ENCODE measurements around the gene RAMAC. TPM values are rescaled to one million over a fixed set of nuclear protein-coding genes. Genes with fewer than 3 reads are reported as not detected.
A peak's percentile ranks its signal among the peaks of the same experiment; 100 is the strongest.
"Not testable (repeated sequence)": the region's sequence is repeated elsewhere in the genome, so short reads cannot be mapped to it uniquely, and the experiment has no call there.

RAMAC gene
- total and polyA plus RNA-seq, 7 experiments from 2014 or later = 14.2 to 33.4 (median 23.7) TPM

- H3K4me3 Mint-ChIP-seq; H3K27me3 ChIP-seq (ENCODE audit: control insufficient read depth in 2 of 2, insufficient read depth in 2 of 2, low read length in 2 of 2); H3K27me3 Mint-ChIP-seq; H3K4me3 ChIP-seq (ENCODE audit: low read length); H3K27ac Mint-ChIP-seq; CTCF ChIA-PET; ATAC-seq; H3K4me1 ChIP-seq (ENCODE audit: control insufficient read depth in 2 of 2, insufficient read depth in 2 of 2, low read length in 2 of 2); H3K9me3 ChIP-seq (ENCODE audit: control insufficient read depth in 2 of 3, low read length in 3 of 3); POLR2A ChIA-PET; H3K27ac ChIP-seq (ENCODE audit: low read depth, low read length); intact Hi-C loops (cut with micrococcal nuclease); DNase-seq: not testable (repeated sequence)
- Mint-ChIP-seq H3K9me3 (peaks cover 0 to 10% (median 0%) of the 10 kb centered on the region in 11 donors), H3K36me3 (peaks cover 0 to 45% (median 34%) of the 10 kb centered on the region in 5 donors), H3K4me1 (peaks cover 6 to 22% (median 14%) of the 10 kb centered on the region in 7 donors)
- peaks cover 4 to 21% (median 11%) of the 10 kb centered on the region in 3 experiments for H3K36me3 ChIP-seq (ENCODE audit: control insufficient read depth in 2 of 3, insufficient read depth in 3 of 3, low read length in 3 of 3)
Observed at GRCh38 chr15:83031234-83031633, 45.2 kb downstream of the RAMAC start.

- ATAC-seq (no peak), DNase-seq (no peak)
- H3K36me3 Mint-ChIP-seq = peaks cover 0 to 72% (median 59%) of the 10 kb centered on the region in 5 donors
- peak overlapping the region in 2 of 9 donors; percentile 38 to 63 for H3K27ac Mint-ChIP-seq
- H3K9me3 Mint-ChIP-seq = peaks cover 0 to 11% (median 0%) of the 10 kb centered on the region in 11 donors
- no peaks in the 10 kb centered on the region for H3K27me3 Mint-ChIP-seq
- H3K27me3 ChIP-seq (ENCODE audit: control insufficient read depth in 2 of 2, insufficient read depth in 2 of 2, low read length in 2 of 2) = no peaks in the 10 kb centered on the region
- ChIA-PET CTCF (no interaction called here), POLR2A (no interaction called here)
- intact Hi-C loops (cut with micrococcal nuclease) = no loop called here
- no peaks in the 10 kb centered on the region for H3K9me3 ChIP-seq (ENCODE audit: control insufficient read depth in 2 of 3, low read length in 3 of 3)
- no peak overlapping the region for H3K4me3 Mint-ChIP-seq
- no peak overlapping the region for H3K27ac ChIP-seq (ENCODE audit: low read depth, low read length)
- no peak overlapping the region for H3K4me3 ChIP-seq (ENCODE audit: low read length)
- peaks cover 13 to 52% (median 45%) of the 10 kb centered on the region in 7 donors for H3K4me1 Mint-ChIP-seq
- peaks cover 0 to 4% of the 10 kb centered on the region in 2 donors for H3K4me1 ChIP-seq (ENCODE audit: control insufficient read depth in 2 of 2, insufficient read depth in 2 of 2, low read length in 2 of 2)
- H3K36me3 ChIP-seq (ENCODE audit: control insufficient read depth in 2 of 3, insufficient read depth in 3 of 3, low read length in 3 of 3) = peaks cover 0 to 29% (median under 1%) of the 10 kb centered on the region in 3 experiments
Observed at GRCh38 chr15:83036253-83036652, 50.2 kb downstream of the RAMAC start.

- no peak overlapping the region for H3K27ac ChIP-seq (ENCODE audit: low read depth, low read length)
- Mint-ChIP-seq H3K4me3 (peak overlapping the region in 2 of 10 donors; percentile 15 to 44), H3K27ac (peak overlapping the region in 7 of 9 donors; percentile 50 to 72 (median 63)), H3K9me3 (peaks cover 0 to 11% (median 0%) of the 10 kb centered on the region in 11 donors), H3K27me3 (no peaks in the 10 kb centered on the region), H3K36me3 (peaks cover 7 to 81% (median 59%) of the 10 kb centered on the region in 5 donors), H3K4me1 (peaks cover 20 to 47% (median 38%) of the 10 kb centered on the region in 7 donors)
- H3K4me1 ChIP-seq (ENCODE audit: control insufficient read depth in 2 of 2, insufficient read depth in 2 of 2, low read length in 2 of 2) = peaks cover 0 to 4% of the 10 kb centered on the region in 2 donors
- H3K9me3 ChIP-seq (ENCODE audit: control insufficient read depth in 2 of 3, low read length in 3 of 3) = no peaks in the 10 kb centered on the region
- peaks cover 4 to 42% (median 4%) of the 10 kb centered on the region in 3 experiments for H3K36me3 ChIP-seq (ENCODE audit: control insufficient read depth in 2 of 3, insufficient read depth in 3 of 3, low read length in 3 of 3)
- intact Hi-C loops (cut with micrococcal nuclease) = no loop called here
- ChIA-PET CTCF (no interaction called here), POLR2A (no interaction called here)
- no peaks in the 10 kb centered on the region for H3K27me3 ChIP-seq (ENCODE audit: control insufficient read depth in 2 of 2, insufficient read depth in 2 of 2, low read length in 2 of 2)
- no peak overlapping the region for H3K4me3 ChIP-seq (ENCODE audit: low read length)
- DNase-seq = no peak
- no peak for ATAC-seq
Observed at GRCh38 chr15:83039206-83039605, 53.2 kb downstream of the RAMAC start.

Other genes with a start within 250 kb of the RAMAC start
- not detected for gene FSD2, start 180.1 kb upstream of the RAMAC start, total RNA-seq
- gene FSD2, start 180.1 kb upstream of the RAMAC start, polyA plus RNA-seq = not detected
- gene WHAMM, start 176.6 kb upstream of the RAMAC start, total RNA-seq = 10 to 100 TPM; 14.1 to 72.2 (median 37.1) TPM
- 1 to 10 TPM; 3.5 to 4.5 TPM for gene WHAMM, start 176.6 kb upstream of the RAMAC start, polyA plus RNA-seq
- 10 to 100 TPM in 1 of 5 experiments, 1 to 10 TPM in 4; 3.8 to 29.1 (median 6.6) TPM for gene HOMER2, start 33.5 kb upstream of the RAMAC start, total RNA-seq
- 1 to 10 TPM; 3.8 to 4.8 TPM for gene HOMER2, start 33.5 kb upstream of the RAMAC start, polyA plus RNA-seq
- gene C15orf40, start 25.4 kb downstream of the RAMAC start, total RNA-seq = 10 to 100 TPM; 12.1 to 47.2 (median 28.9) TPM
- 10 to 100 TPM; 46.1 to 82.3 TPM for gene C15orf40, start 25.4 kb downstream of the RAMAC start, polyA plus RNA-seq
- 10 to 100 TPM; 35.0 to 57.6 (median 36.4) TPM for gene BTBD1, start 81.0 kb downstream of the RAMAC start, total RNA-seq
- gene BTBD1, start 81.0 kb downstream of the RAMAC start, polyA plus RNA-seq = 10 to 100 TPM; 39.9 to 45.1 TPM
- gene TM6SF1, start 121.4 kb downstream of the RAMAC start, total RNA-seq = 10 to 100 TPM in 1 of 5 experiments, 1 to 10 TPM in 2, under 1 TPM in 2; 0.41 to 10.1 (median 1.3) TPM
- gene TM6SF1, start 121.4 kb downstream of the RAMAC start, polyA plus RNA-seq = under 1 TPM in 1 of 2 donors, not detected in 1; 0.33 TPM
- 10 to 100 TPM in 2 of 5 experiments, 1 to 10 TPM in 3; 2.1 to 50.1 (median 3.6) TPM for gene HDGFL3, start 221.6 kb downstream of the RAMAC start, total RNA-seq
- 1 to 10 TPM; 3.4 to 9.4 TPM for gene HDGFL3, start 221.6 kb downstream of the RAMAC start, polyA plus RNA-seq